GM19452 (cell line): Measurements from ENCODE around the gene CD55.

ENCODE experiments used
- ATAC-seq: cut with Tn5 transposase; IDR thresholded peaks from one replicate; pipeline ENCODE4 v1.9.1; 2021; ENCODE audit not compliant: unreplicated experiment

The CD55 gene

DNA sequence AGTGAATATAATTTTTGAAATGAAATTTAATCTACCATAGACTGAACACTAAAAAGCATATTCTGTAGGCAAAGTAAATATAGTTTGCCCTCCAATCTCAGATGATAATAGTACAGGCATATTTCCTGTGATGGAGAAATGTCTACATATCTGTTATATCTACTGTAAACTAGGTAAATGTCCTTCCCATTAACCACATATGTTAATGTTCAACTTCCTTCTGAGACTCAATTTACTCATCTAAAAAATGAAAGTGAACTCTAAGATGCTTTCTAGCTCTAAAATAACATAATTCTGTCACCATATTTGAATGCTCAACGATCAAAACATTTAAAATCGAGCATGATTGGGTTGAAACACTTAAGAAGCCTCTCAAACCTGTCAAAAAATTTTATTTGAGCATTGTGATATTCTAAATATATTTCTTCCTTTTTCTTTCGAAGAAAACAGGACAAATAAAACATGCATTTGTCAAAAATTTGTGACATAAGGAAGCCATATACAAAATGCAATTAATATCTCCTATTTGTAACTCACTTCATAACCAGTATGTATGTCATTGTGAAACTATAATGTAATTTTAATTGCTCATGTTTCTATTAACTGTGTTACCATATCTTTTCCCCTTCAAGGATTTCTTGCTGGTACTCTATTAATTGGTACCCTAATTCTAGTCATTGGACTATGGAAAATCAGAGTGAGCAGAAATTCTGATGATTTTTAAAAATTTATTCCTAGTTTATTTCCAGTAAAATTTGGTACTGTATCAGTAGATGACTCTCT is 34.2 kb downstream of the CD55 start:
- ATAC-seq = no peak

DNA sequence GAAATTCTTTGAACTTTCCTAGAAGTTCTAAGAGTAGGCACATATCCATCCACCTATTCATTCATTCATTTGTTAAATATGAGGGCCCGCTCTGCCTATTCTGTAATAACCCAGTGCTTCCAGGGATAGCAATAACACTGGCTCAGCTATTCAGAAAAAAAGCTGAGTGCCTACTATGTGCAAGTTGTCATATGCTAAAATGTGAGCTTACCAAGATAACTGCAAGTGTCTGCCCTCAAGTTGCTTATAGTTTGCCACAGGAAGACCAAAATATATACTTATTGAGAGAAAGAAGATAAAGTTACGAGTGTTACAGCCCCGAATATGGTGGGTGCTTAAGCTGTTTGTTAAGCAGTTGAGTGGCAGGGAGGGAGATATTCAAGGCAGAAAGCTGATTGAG is 39.6 kb downstream of the CD55 start:
- ATAC-seq = no peak

DNA sequence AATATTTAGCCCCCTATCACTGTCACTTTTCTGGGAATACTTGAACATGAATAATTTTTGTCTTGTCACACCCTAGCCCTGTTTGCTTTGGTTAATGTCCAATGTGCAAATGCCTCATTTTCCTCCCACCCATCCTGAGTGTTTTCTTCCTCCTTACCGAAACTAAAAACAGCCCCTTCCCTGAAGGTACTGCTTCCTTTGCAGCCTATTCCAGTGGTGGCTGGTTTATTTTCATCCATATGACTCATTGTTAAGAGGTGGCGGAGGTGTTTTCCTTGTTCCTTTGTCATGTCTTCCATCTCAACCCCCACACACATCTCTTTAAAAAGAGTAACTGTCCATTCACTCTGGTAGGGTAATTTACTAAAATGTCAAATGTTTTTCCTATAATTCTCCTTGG is 40.4 kb downstream of the CD55 start:
- no peak for ATAC-seq

DNA sequence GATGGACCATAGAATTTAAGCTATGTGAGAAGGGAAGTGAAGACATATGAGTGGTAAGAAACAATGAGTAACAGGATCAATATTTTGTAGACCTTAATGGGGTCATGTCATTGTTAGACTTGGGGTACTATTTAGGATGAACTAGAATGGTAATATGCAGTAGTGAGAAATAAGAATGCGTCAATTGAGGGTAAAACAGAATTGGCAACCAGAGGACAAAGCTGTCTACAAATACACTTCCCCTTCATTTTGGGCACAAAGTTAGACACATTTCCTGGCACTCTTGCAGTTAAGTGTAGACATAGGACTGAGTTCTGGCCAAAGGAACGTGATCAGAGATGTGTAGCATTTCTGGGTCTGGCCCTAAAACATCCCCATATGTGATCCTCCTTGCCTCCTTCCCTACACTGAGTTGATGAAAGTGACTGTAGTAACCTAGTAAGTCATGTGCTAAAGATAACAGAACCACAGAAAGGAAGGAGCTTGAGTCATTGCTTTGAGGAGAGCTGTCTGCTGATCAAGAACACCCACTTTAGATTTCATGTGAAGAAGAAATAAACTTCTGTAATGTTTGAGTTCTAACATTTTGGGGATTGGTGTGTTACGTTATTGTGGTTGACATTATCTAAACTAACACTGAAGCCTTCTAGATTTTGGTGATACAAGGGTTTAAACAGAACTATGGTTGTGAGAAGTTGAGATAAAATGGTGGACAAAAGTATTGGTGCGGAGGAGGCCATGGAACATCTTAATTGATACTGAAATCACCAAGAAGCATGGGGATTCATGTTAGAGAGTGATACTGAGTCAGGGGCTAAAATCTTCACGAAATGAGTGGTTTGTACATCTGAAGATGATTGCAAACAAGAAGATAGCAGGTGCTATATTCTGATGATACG is 41.7 kb downstream of the CD55 start:
- ATAC-seq = no peak

DNA sequence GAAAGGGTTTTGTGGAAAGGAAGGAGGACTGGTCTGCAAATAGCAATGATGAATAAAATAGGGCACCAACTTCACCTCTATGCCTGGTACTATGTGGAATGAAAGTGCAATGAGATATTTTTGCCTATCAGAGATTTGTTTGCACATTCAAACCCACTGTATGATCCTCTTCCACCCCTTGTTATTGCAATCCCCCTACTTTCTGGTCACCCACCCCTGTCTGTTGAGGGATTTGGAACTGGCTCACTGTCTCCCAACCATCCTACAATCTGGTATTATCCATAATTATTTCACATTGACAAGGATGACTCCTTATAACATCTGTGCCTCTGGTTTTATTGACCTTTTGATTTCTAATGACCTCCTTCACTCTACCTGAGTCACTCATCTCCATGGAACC is 42.4 kb downstream of the CD55 start:
- no peak for ATAC-seq

DNA sequence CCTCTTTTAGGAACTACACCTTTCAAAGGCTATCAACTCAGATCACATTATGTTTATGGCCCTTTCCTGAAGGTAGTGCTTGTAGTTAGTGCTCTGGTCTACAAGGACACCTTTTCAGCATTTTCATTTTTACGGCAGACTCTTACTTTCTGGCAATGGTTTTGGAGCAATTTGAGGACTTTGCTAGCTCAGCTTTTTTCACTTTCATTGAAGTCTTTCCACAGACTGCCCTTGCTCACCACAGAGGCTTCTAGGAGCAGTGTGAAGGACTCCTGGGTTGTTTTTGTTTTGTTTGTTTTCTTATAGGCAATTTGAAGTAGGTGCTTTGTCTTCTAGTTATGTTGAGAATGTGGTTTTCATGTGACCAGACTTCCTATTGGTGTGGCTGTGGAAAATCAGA is 43.1 kb downstream of the CD55 start:
- ATAC-seq = no peak

DNA sequence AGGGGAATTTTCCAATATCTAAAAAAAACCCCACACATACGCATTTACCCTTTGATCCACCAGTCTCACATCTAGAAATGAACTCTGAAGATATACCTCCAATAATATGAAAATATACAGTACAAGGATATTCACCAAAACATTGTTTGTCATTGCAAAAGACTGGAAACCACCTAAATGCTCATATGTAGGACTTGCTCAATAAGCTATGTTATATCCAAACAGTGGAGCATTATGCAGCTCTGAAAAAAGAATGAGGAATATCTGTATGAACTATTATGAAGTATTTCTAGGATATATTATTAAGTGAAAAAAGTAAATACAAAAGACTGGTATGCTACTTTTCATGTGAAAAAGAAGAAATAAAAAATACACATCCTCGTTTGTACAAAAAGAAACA is 43.6 kb downstream of the CD55 start:
- no peak for ATAC-seq

DNA sequence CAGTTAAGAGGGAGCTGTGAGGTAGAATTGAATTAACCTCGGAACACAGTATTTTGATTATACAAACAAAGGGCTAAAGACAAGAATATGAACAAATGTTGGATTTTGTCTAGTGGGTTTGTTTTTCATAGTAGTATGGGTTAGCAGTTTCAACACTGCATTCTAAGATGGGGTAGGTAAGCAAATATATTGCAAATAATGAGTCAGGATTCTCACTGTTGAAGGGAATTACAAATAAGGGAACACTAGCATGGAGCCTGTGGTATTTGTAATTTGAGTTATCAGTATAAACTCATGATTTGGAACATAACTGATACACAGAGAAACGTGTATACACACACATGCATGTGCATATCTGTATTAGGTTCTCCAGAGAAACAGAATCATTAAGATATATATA is 44.5 kb downstream of the CD55 start:
- no peak for ATAC-seq

DNA sequence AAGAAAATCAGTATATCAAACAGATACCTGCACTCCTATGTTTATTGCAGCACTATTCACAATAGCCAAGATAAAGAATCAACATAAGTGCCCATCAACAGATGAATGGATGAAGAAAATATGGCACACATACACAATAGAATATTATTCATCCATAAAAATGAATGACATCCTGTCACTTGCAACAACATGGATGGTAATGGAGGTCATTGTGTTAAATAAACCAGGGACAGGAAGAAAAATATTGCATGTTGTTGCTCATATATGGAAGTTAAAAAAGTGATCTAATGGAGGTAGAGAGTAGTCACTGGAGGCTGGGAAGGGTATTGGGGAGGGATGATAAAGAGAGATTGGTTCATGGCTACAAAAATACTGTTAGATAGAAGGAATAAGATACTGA is 67.2 kb downstream of the CD55 start:
- ATAC-seq = no peak

DNA sequence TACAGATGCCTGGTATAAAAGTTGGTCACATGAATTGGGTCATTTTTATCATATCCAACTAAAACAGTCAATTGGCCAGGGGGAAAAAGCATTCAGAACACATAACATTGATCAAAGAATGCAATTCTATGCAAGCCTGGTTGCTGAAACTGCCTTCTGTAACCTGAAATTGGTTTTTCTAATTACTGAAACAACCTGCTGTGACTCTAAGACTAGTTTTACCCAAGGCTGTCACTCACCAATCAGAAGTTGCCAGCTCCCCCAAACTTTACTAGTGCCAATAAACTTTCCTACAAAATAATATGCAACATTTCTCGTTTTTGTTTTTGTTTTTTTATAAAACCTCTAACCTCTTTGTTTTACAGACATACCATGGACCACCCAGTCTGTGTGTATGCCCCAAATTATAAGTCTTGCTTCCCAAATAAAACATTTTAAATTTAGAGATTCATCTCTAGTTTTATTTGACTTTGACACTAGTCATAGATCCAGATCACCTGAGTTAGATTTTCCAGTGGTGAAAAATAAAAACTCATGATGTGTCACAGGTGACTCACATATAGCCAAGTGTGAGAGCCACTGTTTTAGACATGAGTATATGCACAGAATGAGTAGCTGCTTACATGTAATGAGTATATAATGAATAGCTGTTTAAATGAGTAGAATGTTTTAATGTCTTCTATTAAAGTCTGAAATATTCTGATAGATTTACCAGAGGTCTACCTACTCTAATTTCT is 68.4 kb downstream of the CD55 start:
- no peak for ATAC-seq

DNA sequence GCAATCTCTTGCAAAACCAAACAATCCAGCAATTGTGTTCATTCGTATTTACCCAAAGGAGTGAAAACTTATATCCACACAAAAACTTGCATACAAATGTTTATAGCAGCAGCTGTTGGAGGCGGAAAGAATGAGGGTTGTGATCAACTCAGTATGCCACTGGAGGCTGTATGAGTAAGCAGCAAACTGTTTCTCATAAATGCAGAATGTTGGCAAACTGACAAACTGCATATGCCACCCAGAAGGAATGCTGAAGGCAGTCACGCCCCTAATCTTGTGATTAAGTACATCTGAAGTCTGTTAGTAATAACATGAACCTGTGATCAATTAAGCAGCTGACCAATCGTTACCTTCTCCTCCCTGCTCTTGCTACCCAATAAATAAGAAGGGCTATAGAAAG is 72.1 kb downstream of the CD55 start:
- ATAC-seq = no peak

DNA sequence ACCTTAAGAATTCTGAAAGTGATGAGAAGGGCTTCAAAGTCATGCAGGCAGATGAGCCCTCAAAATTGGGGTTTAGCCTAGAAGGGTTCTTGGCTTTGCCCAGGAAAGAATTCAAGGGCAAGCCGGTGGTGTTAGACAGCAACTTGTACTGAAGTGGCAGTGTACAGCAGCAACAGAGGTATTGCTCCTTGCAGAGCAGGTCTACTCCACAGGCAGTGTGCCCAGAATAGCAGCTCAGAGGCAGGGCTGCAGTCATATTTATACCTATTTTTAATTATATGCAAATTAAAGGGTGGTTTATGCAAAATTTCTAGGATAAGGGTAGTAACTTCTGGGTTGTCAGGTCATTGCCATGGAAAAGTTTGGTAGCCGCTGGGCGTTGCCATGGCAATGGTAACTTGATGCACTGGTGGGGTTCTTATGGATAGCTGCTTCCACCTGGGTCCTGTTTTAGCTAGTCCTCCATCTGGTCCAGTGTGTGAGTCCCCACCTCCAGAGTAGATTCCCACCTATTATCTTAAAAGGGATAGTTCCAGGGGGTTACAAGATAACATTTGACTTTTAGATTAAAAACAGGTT is 74.8 kb downstream of the CD55 start:
- no peak for ATAC-seq

DNA sequence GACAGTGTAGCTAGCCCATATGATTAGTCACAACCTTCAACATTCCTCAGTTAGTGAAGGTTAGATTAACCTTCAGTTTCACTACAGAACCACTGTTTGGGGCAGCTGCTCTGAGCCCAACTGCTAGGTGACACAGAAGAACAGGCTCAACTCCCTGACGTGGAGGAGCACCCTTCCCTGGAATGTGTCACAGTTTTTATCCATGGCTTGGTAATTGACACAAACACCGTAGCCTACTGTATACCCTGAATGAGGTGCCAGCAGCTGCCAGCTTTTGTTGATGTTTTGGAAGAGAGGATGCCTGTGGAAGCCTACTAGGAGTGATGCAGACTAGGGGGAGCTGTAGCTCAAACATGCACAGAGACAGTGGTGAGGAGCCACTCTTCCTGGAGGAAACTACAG is 76.0 kb downstream of the CD55 start:
- no peak for ATAC-seq

DNA sequence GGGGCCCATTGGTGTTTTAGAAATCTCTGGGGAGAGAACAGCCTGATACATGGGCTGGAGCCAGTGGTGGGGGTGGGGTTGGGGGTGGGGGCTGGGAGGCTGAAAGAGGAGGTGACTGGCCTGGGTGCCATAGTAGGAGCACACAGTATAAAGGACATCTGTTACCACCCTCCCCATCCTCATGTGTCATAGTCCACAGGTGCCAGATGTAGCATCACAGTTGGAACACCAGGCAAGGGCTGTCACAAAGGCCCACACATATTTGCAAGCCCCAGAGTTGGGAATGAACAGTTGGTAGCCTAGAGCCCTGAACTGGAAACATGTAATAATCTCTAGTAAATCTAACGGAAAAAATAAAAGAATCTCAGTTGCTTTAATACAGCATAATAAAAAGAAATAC is 77.5 kb downstream of the CD55 start:
- no peak for ATAC-seq

DNA sequence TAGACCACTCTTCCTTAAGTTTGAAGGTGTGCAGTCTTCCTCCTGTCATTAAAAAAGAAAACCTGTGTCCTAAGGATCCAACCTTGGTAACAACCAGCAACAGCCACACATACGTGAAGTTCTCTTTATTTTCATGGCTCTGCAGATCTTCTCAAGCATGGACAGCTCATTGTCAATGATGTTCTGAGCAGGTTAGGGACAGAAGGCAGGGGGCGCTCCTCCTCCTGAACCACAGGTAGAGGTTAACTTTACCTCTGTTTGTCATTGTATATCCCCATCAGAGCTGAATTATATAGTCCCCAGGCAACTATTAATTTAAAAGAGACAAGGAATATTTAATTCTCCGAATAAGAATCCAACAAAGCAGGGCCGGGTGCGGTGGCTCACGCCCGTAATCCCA is 80.1 kb downstream of the CD55 start:
- no peak for ATAC-seq

DNA sequence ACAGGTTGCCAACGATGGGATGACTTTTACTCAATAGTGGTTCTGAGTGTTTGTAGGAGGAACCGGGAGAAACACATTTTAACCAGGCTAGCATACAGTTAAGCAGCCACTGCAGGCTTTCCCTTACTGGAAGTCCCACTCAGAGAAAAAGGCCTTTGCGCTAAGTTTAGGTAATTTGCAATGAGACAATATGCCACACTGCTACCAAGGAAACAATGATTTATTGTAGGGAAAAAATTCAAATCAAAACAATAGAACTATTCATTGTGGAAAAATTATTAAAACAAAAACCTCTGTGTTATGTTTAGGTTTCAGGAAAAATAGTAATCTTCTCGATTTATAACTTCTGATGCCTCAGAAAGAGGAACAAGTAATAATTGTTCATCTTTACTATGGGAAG is 81.3 kb downstream of the CD55 start:
- ATAC-seq = no peak

DNA sequence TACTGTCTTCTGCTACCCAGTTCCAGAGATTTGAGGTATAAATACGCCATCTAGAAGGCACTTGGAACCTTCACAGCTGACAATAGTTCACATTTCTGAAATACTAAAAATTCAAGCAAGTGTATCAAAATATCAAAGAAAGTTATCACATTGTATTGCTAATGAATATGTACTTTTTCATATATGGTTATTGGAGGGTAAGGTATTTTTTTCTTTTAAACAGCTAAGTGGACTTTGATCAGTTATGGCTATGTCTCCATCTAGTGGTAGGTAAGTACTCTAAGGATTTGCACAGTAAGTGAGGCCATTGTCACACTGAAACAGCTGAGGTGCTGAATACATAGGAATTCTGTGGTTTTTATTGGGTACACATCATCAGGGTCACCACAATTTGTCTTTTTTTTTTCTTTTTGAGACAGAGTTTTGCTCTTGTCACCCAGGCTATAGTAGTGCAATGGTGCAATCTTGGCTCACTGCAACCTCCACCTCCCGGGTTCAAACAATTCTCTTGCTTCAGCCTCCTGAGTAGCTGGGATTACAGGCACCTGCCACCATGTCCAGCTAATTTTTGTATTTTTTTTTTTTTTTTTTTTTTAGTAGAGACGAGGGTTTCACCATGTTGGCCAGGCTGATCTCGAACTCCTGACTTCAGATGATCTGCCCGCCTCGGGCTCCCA is 83.5 kb downstream of the CD55 start:
- no peak for ATAC-seq

DNA sequence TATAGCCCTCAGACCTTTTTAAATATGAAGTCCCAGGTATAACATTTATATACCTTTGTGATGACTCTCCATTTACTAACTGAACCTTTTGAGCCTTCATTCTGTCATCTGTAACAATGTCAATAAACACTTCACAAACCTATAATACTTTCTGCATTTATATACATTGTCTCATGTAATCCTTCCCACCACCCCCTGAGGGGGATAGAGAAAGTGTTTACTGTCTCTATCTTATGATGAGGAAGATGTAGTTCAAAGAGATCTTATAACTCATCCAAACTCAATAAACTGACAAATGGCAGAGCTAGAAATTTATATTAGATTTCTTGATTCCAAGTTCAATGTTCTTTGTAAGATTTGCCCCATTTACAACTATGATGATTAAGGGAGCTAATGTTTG is 84.3 kb downstream of the CD55 start:
- ATAC-seq = no peak

DNA sequence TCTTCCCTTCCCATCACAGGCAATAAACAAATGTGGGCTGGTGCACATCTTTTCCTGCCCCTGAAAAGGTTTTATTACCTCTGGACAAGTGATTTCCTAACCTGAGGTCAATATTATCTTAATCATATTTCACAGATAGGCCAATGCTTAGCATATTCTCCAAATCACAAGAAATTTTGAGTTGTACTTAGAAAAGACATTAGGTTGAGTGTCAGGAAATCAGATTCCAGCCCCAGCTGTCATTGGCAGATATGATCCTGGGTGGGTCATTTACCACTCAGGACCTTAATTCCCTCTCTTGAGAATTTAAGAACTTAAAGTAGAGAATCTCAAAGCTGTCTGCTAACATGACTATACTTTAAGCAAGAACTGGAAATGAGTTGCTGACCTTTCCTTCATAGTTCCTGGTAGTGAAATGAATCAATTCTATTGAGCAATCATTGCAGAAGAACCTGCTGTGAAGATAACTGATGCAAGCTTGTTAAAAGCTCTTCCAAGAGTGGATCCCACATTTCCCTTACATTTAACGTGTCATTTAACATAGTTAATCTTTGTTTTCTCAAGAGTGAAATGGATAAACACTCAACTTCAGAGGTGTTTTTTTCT is 86.3 kb downstream of the CD55 start:
- no peak for ATAC-seq
